Measurements from ENCODE around the gene NHLRC4.

DNA sequence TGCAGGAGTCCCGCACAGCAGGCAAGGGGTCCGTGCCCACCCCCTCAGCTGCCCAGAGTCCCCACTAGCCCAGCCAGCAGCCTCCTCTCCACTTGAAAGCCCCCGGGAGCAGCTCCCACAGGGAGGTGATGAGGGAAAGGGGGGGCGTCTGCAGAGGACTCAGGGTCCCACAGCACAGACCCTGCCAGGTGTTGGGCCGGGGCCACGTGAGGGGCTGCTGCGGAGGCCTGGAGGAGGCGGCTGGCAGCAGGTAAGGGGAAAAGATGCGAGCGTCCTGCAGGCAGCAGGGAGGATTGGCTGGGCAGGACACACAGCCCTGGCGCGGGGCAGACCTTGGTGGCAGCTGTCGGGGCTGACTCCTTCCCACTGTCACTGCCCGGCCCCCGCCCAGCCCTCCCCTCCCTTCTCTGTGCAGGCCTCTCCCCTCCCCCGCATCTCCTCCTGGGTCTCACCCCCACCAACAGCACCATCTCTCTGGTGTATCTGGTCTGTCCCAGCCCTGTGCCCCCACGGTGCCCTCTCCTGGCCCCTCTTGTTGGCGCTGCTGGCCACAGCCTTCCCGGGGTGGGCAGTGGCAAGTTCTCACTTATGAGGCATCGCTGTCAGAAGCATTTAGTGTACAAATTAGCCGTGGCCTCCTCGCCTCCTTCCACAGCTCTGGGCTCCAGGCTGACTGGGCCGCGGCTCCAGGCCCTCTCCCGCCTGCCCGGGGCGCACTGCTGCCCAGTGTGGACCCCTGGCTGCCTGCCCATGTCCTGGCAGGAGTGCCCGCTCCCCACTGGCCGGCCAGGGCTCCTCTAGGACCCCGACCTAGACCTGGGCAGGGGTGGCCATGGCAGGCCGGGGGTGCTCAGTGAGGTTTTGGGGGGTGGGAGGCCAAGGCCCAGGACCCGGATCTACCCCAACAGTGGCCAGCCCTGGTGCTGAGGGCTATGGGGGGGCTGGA lies 11.0 kb upstream of the NHLRC4 start:
- TF ChIP-seq, protein P1, sequence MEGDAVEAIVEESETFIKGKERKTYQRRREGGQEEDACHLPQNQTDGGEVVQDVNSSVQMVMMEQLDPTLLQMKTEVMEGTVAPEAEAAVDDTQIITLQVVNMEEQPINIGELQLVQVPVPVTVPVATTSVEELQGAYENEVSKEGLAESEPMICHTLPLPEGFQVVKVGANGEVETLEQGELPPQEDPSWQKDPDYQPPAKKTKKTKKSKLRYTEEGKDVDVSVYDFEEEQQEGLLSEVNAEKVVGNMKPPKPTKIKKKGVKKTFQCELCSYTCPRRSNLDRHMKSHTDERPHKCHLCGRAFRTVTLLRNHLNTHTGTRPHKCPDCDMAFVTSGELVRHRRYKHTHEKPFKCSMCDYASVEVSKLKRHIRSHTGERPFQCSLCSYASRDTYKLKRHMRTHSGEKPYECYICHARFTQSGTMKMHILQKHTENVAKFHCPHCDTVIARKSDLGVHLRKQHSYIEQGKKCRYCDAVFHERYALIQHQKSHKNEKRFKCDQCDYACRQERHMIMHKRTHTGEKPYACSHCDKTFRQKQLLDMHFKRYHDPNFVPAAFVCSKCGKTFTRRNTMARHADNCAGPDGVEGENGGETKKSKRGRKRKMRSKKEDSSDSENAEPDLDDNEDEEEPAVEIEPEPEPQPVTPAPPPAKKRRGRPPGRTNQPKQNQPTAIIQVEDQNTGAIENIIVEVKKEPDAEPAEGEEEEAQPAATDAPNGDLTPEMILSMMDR (IDR thresholded peaks at IDR 0.05), result no peak
- no peak for TF ChIP-seq POLR2A (IDR thresholded peaks at IDR 0.05)
